Endothelial cell (in vitro differentiated cells): ENCODE data around the gene WDR54. TPM values are rescaled to one million over a fixed set of nuclear protein-coding genes. Genes with fewer than 3 reads are reported as not detected.
A peak's percentile ranks its signal among the peaks of the same experiment; 100 is the strongest.

Experiments
- DNase-seq: peaks from one replicate; pipeline ENCODE4 v3.0.0; 2021; ENCODE audit warnings: low spot score
- H3K27ac Mint-ChIP-seq: one replicate; pipeline ENCODE4 v1.8.0; 2021; ENCODE audit warnings: mixed read lengths, inconsistent platforms; ENCODE audit not compliant: unreplicated experiment
- H3K27me3 Mint-ChIP-seq: one replicate; pipeline ENCODE4 v1.8.0; 2021; ENCODE audit warnings: mild to moderate bottlenecking, moderate library complexity, mixed read lengths, inconsistent platforms; ENCODE audit not compliant: unreplicated experiment
- H3K36me3 Mint-ChIP-seq: one replicate; pipeline ENCODE4 v1.8.0; 2021; ENCODE audit warnings: mild to moderate bottlenecking, low read depth, mixed read lengths, inconsistent platforms; ENCODE audit not compliant: unreplicated experiment
- H3K4me1 Mint-ChIP-seq: one replicate; pipeline ENCODE4 v1.8.0; 2021; ENCODE audit warnings: mild to moderate bottlenecking, mixed read lengths, inconsistent platforms; ENCODE audit not compliant: unreplicated experiment
- H3K4me3 Mint-ChIP-seq: one replicate; pipeline ENCODE4 v1.8.0; 2021; ENCODE audit warnings: mild to moderate bottlenecking, mixed read lengths, inconsistent platforms; ENCODE audit not compliant: unreplicated experiment
- H3K9me3 Mint-ChIP-seq: one replicate; pipeline ENCODE4 v1.8.0; 2021; ENCODE audit warnings: mixed read lengths, inconsistent platforms; ENCODE audit not compliant: unreplicated experiment
- total RNA-seq: library from RNA; stranded (reverse); fragmentation: NEBNext Ultra II Directional; extraction: Animal tissue kit (Norgen Biotek cat#: 25700); gene quantifications from one replicate; pipeline ENCODE4 v1.2.1, GENCODE V29; 2021; ENCODE audit not compliant: unreplicated experiment
- TF ChIP-seq, protein P1 (sequence below): fragments of 200-600 bp; sonication (generic); IDR thresholded peaks from one replicate; pipeline ENCODE4 v1.5.0; 2021; ENCODE audit warnings: antibody characterized with exemption; ENCODE audit not compliant: unreplicated experiment

WDR54 gene
- total RNA-seq, 1 donor from 2014 or later = 34.1 TPM

DNA sequence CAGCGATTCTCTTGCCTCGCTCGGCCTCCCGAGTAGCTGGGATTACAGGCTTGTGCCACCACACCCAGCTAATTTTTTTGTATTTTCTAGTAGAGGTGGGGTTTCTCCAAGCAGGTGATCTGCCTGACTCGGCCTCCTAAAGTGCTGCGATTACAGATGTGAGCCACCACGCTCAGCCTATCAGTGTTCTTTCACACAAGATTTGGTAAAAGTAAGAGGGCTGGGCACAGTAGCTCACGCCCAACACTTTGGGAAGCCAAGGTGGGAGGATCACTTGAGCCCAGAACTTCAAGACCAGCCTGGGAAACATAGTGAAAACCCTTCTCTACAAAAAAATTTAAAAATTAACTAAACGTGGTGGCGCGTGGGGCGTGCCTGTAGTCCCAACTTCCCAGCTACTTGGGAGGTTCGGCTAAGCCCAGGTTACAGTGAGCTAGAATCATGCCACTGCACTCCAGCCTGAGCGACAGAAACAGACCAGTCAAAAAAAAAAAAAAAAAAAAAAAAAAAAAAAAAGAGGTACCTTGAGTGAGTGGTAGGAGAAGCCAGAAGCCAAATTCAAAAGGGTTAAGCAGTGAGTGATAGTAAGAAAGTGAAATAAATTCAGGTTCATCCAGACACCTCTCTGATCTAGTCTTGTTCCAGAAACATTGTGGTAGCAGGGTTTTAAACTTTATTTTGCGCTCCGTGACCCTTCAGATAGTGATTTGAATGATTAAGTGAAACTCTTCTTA lies 50.0 kb downstream of the WDR54 start:
- Mint-ChIP-seq H3K27ac (peak overlapping the region; percentile 97), H3K4me3 (peak overlapping the region; percentile 95), H3K9me3 (no peaks in the 10 kb centered on the region), H3K27me3 (peaks cover 8% of the 10 kb centered on the region), H3K36me3 (peaks cover 19% of the 10 kb centered on the region), H3K4me1 (peaks cover 10% of the 10 kb centered on the region)
- TF ChIP-seq, protein P1, sequence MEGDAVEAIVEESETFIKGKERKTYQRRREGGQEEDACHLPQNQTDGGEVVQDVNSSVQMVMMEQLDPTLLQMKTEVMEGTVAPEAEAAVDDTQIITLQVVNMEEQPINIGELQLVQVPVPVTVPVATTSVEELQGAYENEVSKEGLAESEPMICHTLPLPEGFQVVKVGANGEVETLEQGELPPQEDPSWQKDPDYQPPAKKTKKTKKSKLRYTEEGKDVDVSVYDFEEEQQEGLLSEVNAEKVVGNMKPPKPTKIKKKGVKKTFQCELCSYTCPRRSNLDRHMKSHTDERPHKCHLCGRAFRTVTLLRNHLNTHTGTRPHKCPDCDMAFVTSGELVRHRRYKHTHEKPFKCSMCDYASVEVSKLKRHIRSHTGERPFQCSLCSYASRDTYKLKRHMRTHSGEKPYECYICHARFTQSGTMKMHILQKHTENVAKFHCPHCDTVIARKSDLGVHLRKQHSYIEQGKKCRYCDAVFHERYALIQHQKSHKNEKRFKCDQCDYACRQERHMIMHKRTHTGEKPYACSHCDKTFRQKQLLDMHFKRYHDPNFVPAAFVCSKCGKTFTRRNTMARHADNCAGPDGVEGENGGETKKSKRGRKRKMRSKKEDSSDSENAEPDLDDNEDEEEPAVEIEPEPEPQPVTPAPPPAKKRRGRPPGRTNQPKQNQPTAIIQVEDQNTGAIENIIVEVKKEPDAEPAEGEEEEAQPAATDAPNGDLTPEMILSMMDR = no peak
- DNase-seq = no peak

DNA sequence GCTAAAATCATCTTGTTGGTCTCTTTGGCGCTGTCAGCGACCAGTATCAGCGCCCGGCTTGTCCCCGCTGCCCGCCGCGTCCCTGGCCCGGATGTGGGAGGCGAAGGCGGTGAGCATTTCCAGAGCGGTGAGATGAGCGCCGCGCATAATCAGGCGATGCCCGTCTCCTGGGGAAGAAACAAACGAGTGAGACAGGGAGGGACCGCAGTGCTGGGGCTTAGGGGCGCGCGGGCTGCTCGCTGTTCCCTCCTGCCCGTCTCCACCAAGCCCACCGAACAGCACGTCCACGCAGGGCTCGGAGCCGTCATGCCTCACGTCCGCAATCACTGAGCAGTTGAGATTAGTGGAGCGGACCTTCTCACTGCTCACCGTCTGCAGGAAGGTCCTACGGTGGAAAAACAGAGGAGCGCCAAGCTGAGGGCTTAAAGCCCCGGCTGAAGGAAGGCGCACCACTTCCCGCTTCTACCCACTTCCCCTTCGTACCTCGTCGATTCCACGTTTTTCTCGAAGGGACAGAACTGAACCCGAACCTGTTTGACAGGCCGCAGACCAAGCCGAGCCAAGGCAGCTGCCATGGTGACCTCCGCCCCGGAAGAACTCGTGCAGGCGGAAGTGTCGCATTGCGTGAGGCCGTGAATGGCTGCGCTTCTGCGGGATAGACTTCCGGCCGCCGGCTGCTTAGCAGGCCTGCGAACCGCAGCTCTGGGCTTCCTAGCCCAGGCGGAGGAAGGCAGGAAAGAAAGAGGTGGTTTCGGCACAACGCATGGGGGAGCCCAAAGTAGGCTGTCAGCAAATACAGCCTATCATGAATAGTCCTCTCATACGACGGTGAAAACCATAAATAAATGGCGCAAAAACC lies 50.8 kb downstream of the WDR54 start, which contains the start of gene MRPL53:
TSS of gene MRPL53 (minus strand) at position 595 of the 859 bp plus-strand sequence. CDS start at position 575, 20 bp downstream.
- peak; percentile 91 for DNase-seq
- peaks cover 13% of the 10 kb centered on the region for H3K4me1 Mint-ChIP-seq
- no peaks in the 10 kb centered on the region for H3K9me3 Mint-ChIP-seq
- H3K36me3 Mint-ChIP-seq = peaks cover 25% of the 10 kb centered on the region
- H3K4me3 Mint-ChIP-seq = peak within 1 kb of the TSS; percentile 95
- TF ChIP-seq, protein P1 = no peak
- H3K27ac Mint-ChIP-seq = peak within 1 kb of the TSS; percentile 97
- H3K27me3 Mint-ChIP-seq = peaks cover 8% of the 10 kb centered on the region

DNA sequence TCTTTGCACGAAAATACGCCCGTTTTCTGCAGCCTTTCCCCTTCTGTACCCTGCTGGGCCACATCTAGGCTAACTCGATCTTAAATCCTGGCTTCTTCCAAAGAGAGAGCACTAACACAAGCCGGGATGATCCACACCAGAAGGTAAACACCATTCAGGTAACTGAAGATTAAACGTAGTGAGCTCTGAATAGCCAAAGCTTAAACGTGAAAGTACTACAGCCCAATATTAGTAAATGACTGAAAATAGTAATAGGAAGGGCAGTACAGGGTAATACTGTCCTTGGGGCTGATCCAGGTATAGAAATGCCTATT lies 51.4 kb downstream of the WDR54 start:
- Mint-ChIP-seq H3K4me1 (peaks cover 16% of the 10 kb centered on the region), H3K27me3 (peaks cover 8% of the 10 kb centered on the region), H3K36me3 (peaks cover 29% of the 10 kb centered on the region)

DNA sequence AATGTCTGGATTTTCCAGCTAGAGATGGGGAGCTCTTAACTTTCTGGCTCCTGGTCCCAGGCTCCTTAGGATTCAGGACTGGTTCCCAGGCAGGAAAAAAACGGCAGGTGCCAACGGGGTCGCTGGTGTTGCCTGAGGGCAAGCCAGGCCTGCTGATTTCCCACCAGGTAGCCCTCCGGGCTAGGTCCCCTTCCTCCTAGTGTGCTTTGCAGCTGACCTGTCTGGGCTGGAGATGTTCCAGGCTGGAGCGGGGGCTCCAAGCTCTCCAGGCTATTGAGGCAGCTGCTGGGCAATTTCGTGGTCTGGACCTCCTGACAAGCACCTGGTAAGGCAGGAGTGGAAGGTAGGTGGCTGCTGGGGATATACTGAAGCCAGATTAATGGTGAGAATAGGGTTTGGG lies 53.0 kb downstream of the WDR54 start:
- TF ChIP-seq, protein P1 = no peak
- no peak for DNase-seq
- peak overlapping the region; percentile 37 for H3K4me3 Mint-ChIP-seq
- H3K36me3 Mint-ChIP-seq = peaks cover 29% of the 10 kb centered on the region
- peaks cover 16% of the 10 kb centered on the region for H3K4me1 Mint-ChIP-seq
- H3K27ac Mint-ChIP-seq = no peak overlapping the region
- peaks cover 8% of the 10 kb centered on the region for H3K27me3 Mint-ChIP-seq
- no peaks in the 10 kb centered on the region for H3K9me3 Mint-ChIP-seq

More for the DNA sequence above, 51.4 kb downstream of the WDR54 start:
- Mint-ChIP-seq H3K4me3 (peak overlapping the region; percentile 95), H3K27ac (peak overlapping the region; percentile 97), H3K9me3 (no peaks in the 10 kb centered on the region)
- TF ChIP-seq, protein P1 = no peak
- no peak for DNase-seq
